Mammary epithelial cell (primary cell): Measurements from ENCODE around the gene DNAJC17.

Experiments used
- CTCF ChIP-seq, 2 donors: IDR thresholded peaks in 1 of 2; conservative IDR thresholded peaks in 1 of 2; 2 replicates each; pipeline ENCODE4 v1.5.1; 2011 to 2012; ENCODE audit warnings: inconsistent platforms in 2 of 2, low read length in 2 of 2, mild to moderate bottlenecking in 2 of 2, control low read depth in 1 of 2, low read depth in 1 of 2; ENCODE audit not compliant: insufficient read depth in 1 of 2; ENCODE audit errors: extremely low read depth in 1 of 2
- EZH2 ChIP-seq: IDR thresholded peaks from 2 replicates; pipeline ENCODE4 v1.6.1; 2012; ENCODE audit warnings: low read length, inconsistent platforms, borderline replicate concordance

GRCh38 chr15:40763801-40764628 lies 43.3 kb downstream of the DNAJC17 start, which contains the start of gene GCHFR:
- TF ChIP-seq EZH2, result no peak
- TF ChIP-seq CTCF (conservative IDR thresholded peaks at IDR 0.05 in 1 of 2, IDR thresholded peaks at IDR 0.05 in 1 of 2; ENCODE audit: extremely low read depth in 1 of 2, insufficient read depth in 1 of 2, low read depth in 1 of 2, low read length in 2 of 2), result peak in 1 of 2 donors; percentile 34
